Measurements from ENCODE around the gene EEF1G. TPM values are rescaled to one million over a fixed set of nuclear protein-coding genes. Genes with fewer than 3 reads are reported as not detected.

Gene EEF1G
- total and polyA plus RNA-seq, 2 of the 13 experiments (the other 11 are each of a cell fraction or from before 2014, with no cell fraction given), result 1,787 to 2,144 TPM

DNA sequence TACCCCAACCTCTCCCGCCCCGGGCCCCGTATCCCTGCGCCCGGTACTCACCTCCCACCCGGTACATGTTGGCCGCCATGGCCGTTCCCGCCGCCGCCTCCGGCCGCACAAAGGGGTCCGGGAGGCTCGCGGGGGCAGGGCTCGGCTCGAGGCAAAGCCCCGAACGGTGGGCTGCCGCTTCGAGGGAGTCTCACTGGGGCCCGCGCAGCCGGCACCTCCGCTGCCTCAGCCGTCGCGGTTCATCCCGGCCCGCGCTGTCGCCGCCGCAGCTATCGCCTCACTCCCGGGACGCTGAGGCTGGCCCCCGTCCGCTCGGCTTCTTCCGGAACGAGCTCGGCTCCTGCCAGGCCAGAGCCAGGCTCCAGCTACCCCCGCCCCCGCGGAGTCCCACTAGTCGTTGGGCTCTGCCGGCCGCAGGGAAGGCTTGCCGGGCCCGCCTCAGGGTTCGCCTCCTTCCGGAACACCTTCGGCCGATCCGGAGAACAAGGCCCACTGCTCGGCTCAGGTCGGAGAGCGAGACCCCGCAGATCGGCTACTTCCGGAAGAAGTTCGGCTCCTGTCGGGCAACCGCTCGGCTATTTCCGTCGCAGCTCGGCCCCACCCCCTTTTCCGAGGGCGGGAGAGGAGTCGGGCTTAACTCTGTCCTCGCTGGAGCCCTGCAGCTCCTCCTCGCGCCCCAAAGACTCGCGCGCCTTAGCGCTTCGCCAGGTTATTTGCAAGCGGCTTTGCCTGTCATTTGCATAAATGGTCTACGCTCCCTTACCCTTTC lies 27.9 kb upstream of the EEF1G start, which contains the start of gene MTA2 (continued):
- TF ChIP-seq YEATS4 (CRISPR knock-in tag; IDR thresholded peaks at IDR 0.05; ENCODE audit: borderline replicate concordance) (peak; percentile 60; the same call in 1 of the 2 replicates), AGO2 (optimal IDR thresholded peaks at IDR 0.05; ENCODE audit: low read depth, low read length) (peak; percentile 94), PPARG (CRISPR knock-in tag; conservative IDR thresholded peaks at IDR 0.05) (0 out of 2 replicates have a peak, but pooled peaks have one; percentile 25), ZKSCAN8 (CRISPR knock-in tag; IDR thresholded peaks at IDR 0.05; ENCODE audit: borderline replicate concordance) (no peak), ZNF280D (CRISPR knock-in tag; IDR thresholded peaks at IDR 0.05) (no peak), MXD4 (CRISPR knock-in tag; IDR thresholded peaks at IDR 0.05) (peak; percentile 49; the same call in 1 of the 2 replicates), ZNF556 (CRISPR knock-in tag; IDR thresholded peaks at IDR 0.05; ENCODE audit: borderline replicate concordance) (no peak), ZNF782 (CRISPR knock-in tag; IDR thresholded peaks at IDR 0.05; ENCODE audit: borderline replicate concordance) (no peak), RFXANK (CRISPR knock-in tag; IDR thresholded peaks at IDR 0.05) (no peak), GPBP1L1 (CRISPR knock-in tag; IDR thresholded peaks at IDR 0.05) (no peak), HES4 (CRISPR knock-in tag; IDR thresholded peaks at IDR 0.05; ENCODE audit: borderline replicate concordance) (peak; percentile 84; the same call in 1 of the 2 replicates), PAWR (CRISPR knock-in tag; IDR thresholded peaks at IDR 0.05; ENCODE audit: borderline replicate concordance) (no peak), ATF2 (CRISPR knock-in tag; IDR thresholded peaks at IDR 0.05) (no peak), ZNF614 (CRISPR knock-in tag; IDR thresholded peaks at IDR 0.05; ENCODE audit: borderline replicate concordance) (no peak), ZSCAN25 (CRISPR knock-in tag; IDR thresholded peaks at IDR 0.05) (no peak), ZNF44 (CRISPR knock-in tag; IDR thresholded peaks at IDR 0.05) (peak; percentile 40; the same call in 1 of the 2 replicates)
- TF ChIP-seq, protein P1, sequence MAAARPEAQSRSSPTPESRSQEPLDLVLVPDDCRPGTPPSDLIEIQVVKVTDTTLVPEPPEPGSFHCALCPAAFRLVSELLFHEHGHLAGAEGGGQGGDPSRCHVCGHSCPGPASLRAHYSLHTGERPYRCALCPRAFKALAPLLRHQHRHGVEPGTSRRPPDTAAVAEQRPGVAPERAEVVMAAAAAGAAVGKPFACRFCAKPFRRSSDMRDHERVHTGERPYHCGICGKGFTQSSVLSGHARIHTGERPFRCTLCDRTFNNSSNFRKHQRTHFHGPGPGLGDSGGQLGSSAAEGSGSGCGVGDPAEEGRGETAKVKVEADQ (CRISPR knock-in tag; IDR thresholded peaks at IDR 0.05; ENCODE audit: borderline replicate concordance), result no peak
- TF ChIP-seq, protein P2, sequence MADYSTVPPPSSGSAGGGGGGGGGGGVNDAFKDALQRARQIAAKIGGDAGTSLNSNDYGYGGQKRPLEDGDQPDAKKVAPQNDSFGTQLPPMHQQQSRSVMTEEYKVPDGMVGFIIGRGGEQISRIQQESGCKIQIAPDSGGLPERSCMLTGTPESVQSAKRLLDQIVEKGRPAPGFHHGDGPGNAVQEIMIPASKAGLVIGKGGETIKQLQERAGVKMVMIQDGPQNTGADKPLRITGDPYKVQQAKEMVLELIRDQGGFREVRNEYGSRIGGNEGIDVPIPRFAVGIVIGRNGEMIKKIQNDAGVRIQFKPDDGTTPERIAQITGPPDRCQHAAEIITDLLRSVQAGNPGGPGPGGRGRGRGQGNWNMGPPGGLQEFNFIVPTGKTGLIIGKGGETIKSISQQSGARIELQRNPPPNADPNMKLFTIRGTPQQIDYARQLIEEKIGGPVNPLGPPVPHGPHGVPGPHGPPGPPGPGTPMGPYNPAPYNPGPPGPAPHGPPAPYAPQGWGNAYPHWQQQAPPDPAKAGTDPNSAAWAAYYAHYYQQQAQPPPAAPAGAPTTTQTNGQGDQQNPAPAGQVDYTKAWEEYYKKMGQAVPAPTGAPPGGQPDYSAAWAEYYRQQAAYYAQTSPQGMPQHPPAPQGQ (CRISPR knock-in tag; IDR thresholded peaks at IDR 0.05; ENCODE audit: borderline replicate concordance), result no peak
- TF ChIP-seq, protein P3, sequence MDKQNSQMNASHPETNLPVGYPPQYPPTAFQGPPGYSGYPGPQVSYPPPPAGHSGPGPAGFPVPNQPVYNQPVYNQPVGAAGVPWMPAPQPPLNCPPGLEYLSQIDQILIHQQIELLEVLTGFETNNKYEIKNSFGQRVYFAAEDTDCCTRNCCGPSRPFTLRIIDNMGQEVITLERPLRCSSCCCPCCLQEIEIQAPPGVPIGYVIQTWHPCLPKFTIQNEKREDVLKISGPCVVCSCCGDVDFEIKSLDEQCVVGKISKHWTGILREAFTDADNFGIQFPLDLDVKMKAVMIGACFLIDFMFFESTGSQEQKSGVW (CRISPR knock-in tag; IDR thresholded peaks at IDR 0.05; ENCODE audit: borderline replicate concordance), result no peak

Data from HepG2 (cell line).